HG03060 (cell line): ENCODE results near the gene ANKRD13C.
"Not testable (repeated sequence)": the region's sequence is repeated elsewhere in the genome, so short reads cannot be mapped to it uniquely, and the experiment has no call there.

ENCODE experiments used
- ATAC-seq: cut with Tn5 transposase; IDR thresholded peaks from one replicate; pipeline ENCODE4 v1.9.1; 2021; ENCODE audit warnings: low read depth, moderate number of reproducible peaks; ENCODE audit not compliant: unreplicated experiment

Gene ANKRD13C

GRCh38 chr1:70361727-70362398 is 7.3 kb upstream of the ANKRD13C start:
- ATAC-seq = no peak

GRCh38 chr1:70360321-70360720 is 5.8 kb upstream of the ANKRD13C start:
- ATAC-seq = no peak

- peak; percentile 44 for ATAC-seq
Observed at GRCh38 chr1:70358921-70359564, 4.5 kb upstream of the ANKRD13C start.

GRCh38 chr1:70355920-70356319 is 1.4 kb upstream of the ANKRD13C start:
- ATAC-seq = no peak

- no peak for ATAC-seq
Observed at GRCh38 chr1:70355111-70355407, 537 bp upstream of the ANKRD13C start.

GRCh38 chr1:70353601-70354331 is 756 bp downstream of the ANKRD13C start:
- peak; percentile 24 for ATAC-seq

GRCh38 chr1:70353044-70353443 is 1.5 kb downstream of the ANKRD13C start:
- ATAC-seq = no peak

GRCh38 chr1:70349799-70350198 is 4.7 kb downstream of the ANKRD13C start:
- ATAC-seq = not testable (repeated sequence)

GRCh38 chr1:70348399-70349165 is 5.9 kb downstream of the ANKRD13C start:
- ATAC-seq = no peak

- ATAC-seq = not testable (repeated sequence)
Observed at GRCh38 chr1:70339644-70340043, 14.9 kb downstream of the ANKRD13C start.

GRCh38 chr1:70336050-70336449 is 18.5 kb downstream of the ANKRD13C start:
- no peak for ATAC-seq

- no peak for ATAC-seq
Observed at GRCh38 chr1:70334436-70334835, 20.1 kb downstream of the ANKRD13C start.

- ATAC-seq = no peak
Observed at GRCh38 chr1:70333245-70333644, 21.3 kb downstream of the ANKRD13C start.

GRCh38 chr1:70331962-70332361 is 22.6 kb downstream of the ANKRD13C start:
- ATAC-seq = no peak

- no peak for ATAC-seq
Observed at GRCh38 chr1:70327306-70328076, 27.0 kb downstream of the ANKRD13C start.

GRCh38 chr1:70324683-70325082 is 29.8 kb downstream of the ANKRD13C start:
- no peak for ATAC-seq

- no peak for ATAC-seq
Observed at GRCh38 chr1:70319750-70320149, 34.8 kb downstream of the ANKRD13C start.

- no peak for ATAC-seq
Observed at GRCh38 chr1:70318191-70318590, 36.3 kb downstream of the ANKRD13C start.

GRCh38 chr1:70317087-70317486 is 37.4 kb downstream of the ANKRD13C start:
- no peak for ATAC-seq

GRCh38 chr1:70315782-70316181 is 38.7 kb downstream of the ANKRD13C start:
- ATAC-seq = no peak
